HG03457 (cell line): ENCODE measurements around the gene OR52E2.

ENCODE experiments used
- ATAC-seq: cut with Tn5 transposase; IDR thresholded peaks from one replicate; pipeline ENCODE4 v1.9.1; 2021; ENCODE audit warnings: moderate number of reproducible peaks; ENCODE audit not compliant: unreplicated experiment

OR52E2 gene

GRCh38 chr11:5013012-5013411 lies 46.4 kb downstream of the OR52E2 start:
- ATAC-seq = no peak

GRCh38 chr11:5011254-5011653 lies 48.2 kb downstream of the OR52E2 start:
- no peak for ATAC-seq
